ENCODE data around the gene CCDC102B.

CCDC102B gene

GRCh38 chr18:69008538-69008937, 210.7 kb downstream of the CCDC102B start:
- DNase-seq: no peak
- intact Hi-C loops (cut with DNase I): no loop called here

- intact Hi-C loops (cut with DNase I): no loop called here
Observed at GRCh38 chr18:69021211-69021805, 223.4 kb downstream of the CCDC102B start.

GRCh38 chr18:69022426-69022825, 224.5 kb downstream of the CCDC102B start:
- intact Hi-C loops (cut with DNase I): no loop called here

More at GRCh38 chr18:69021211-69021805, 223.4 kb downstream of the CCDC102B start:
- no peak for DNase-seq

GRCh38 chr18:69031571-69031970, 233.7 kb downstream of the CCDC102B start:
- no peak for DNase-seq
- intact Hi-C loops (cut with DNase I): no loop called here

More at GRCh38 chr18:69022426-69022825, 224.5 kb downstream of the CCDC102B start:
- no peak for DNase-seq

DNA sequence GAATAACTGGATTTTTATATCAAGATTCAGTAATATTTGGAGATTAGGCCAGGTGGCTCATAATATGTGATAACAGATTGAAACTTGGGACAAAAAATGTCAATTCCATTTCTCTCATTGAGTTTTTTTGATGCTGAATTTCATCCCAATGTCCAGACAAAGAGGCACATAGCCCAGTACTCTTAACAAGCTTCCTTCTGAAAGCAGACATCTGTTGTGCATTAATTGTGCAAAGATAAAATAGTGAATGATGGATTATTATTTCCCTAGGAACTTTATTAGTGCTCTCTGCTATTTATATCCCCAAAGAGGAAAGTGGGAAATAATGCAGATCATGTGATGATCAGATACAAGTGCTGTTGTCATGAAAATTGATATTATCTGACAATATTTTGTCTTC, 234.1 kb downstream of the CCDC102B start:
- DNase-seq: no peak
- intact Hi-C loops (cut with DNase I): no loop called here

DNA sequence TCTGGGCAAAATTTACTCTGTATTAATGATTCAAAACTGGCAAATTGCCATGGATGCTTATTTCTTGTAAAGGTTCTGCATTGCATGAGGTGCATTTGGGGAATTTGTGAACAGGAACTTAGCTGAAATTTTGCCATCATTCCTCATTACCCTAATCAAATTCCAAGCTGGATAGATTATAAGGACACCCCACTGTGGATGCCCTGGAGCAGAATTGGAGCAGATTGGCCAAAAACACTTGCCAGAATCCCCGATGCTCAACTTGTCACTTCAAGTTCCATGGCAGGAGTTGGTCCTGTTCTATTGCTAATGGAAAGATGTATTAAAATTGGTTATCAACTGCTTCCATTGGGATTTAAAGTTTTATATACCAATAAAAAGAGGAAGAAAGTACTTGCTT, 237.9 kb downstream of the CCDC102B start:
- no peak for DNase-seq
- intact Hi-C loops (cut with DNase I): no loop called here

DNA sequence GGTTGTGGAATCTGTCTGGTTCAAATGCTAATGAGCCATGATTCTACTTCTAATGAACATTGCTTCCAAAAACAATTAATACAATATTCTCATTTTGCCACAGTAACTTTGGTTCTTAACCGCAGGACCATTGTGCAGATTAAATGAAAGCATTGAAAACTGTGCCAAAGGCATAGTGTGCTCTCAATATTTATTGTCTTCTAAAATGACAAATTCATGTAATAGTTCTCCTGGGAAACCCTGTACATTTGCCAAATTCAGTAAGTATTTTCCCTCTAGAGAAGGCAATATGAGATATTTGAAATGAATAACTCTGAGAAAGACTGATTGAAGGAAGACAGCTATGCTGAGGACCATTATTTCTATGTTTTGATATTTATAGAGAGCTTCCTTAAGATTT, 246.3 kb downstream of the CCDC102B start:
- intact Hi-C loops (cut with DNase I): no loop called here
- DNase-seq: no peak

DNA sequence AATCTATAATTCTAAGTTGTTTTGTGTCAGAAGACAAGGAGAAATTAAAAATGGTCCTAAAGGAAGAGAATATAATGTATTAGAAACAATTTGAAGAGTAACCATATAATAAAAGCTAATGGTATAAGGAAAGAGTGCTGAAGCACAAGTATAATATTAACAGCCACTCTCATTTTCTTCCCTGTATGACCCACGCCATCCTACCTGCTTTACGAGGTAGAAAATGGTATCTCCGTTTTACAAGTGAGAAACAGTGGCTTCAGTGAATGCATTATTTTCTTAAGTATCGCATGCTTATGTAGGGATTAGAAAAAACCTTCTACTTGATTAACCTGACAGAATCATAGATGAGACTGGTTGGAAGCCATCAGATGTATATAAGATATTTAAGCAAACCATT, 266.2 kb downstream of the CCDC102B start:
- intact Hi-C loops (cut with DNase I): no loop called here
- DNase-seq: no peak

DNA sequence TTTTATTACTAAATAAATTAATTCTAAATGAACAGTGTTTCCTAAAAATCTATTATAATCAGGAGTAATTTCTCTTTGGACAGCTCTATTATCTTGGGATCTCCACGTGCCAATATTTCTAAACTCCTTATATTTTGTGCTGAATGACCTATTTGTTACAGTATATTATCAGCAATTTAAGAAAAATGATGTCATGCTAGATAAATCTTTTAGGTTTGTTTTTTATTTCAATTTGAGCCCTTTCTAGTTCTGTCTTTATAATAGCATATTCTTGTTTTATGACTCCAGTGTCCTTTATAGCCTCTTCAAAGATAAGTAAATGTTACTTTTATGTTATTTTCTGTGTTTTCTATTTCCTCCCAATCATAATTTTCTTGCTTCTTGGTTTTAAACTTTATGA, 269.2 kb downstream of the CCDC102B start:
- DNase-seq: no peak
- intact Hi-C loops (cut with DNase I): no loop called here

GRCh38 chr18:69071680-69072079, 273.8 kb downstream of the CCDC102B start:
- no peak for DNase-seq
- intact Hi-C loops (cut with DNase I): no loop called here

GRCh38 chr18:69081846-69082245, 284.0 kb downstream of the CCDC102B start:
- intact Hi-C loops (cut with DNase I): no loop called here
- no peak for DNase-seq

DNA sequence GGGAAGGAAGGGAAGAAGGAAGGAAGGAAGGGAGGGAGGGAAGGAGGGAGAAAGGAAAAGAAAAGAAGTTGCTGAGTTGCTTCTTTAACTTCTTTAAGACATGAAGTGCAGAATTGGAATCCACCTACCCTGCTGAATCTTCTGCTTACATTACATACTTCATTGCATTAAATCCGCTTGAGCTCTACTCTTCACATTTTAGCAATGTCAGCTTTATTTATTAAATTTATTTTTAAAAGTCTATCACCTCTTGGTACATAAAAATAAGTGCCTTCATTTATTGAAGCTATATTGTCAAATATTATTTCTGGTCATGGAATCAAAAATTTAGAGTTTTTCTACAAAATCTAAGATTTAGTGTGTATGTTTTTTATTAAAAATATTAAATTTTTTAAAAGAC, 284.6 kb downstream of the CCDC102B start:
- no peak for DNase-seq
- intact Hi-C loops (cut with DNase I): no loop called here

GRCh38 chr18:69085951-69086350, 288.1 kb downstream of the CCDC102B start:
- peak in 4 of 42 donors; percentile 10 to 36 (median 14) for DNase-seq
- intact Hi-C loops (cut with DNase I): no loop called here

DNA sequence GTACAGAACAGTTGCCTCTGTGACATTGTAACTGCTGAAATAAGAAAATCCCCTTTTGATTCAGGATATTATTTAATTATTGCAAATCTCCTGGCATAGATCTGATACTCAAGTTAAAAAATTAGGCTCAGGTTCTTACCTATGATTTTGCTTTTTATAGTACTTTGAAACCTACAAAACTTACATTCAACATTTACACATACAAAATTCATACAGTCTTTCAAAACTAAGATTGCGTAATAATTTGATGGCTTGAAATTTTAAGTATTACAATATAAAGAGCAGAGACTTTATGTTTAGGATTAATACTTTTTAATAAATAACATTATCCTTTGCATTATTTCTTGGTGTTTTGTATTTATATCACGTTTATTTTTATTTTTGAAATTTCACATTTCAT, 291.1 kb downstream of the CCDC102B start:
- intact Hi-C loops (cut with DNase I): no loop called here
- DNase-seq: no peak

- intact Hi-C loops (cut with DNase I): no loop called here
- no peak for DNase-seq
Observed at GRCh38 chr18:69097349-69097748, 299.5 kb downstream of the CCDC102B start.

DNA sequence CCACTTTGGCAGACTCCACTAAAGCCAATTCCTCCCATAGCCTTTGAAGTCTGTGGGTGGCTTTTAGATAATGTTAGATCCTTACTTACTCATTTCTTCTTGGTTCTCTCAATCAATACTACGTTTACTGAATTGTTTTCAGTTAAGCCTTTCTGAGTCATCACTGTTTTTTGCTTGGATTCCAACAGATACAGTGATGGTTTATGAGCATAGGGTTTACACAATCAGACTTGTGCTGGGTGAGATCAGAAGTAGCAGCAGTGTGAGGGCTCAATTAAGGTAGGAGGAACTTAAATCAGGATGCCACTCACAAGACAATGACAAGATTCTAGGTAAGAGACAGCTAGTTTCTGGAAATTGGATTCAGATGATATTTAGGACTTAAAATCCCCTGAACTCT, 305.1 kb downstream of the CCDC102B start:
- no peak for DNase-seq
- intact Hi-C loops (cut with DNase I): no loop called here
